Esophagus squamous epithelium (tissue), 4 donors: ENCODE data around the gene EMC8.

Source experiments
- POLR2A ChIP-seq, 4 donors: fragments of 450-650 bp; IDR thresholded peaks; one replicate each; pipeline ENCODE4 v1.6.1; 2017; ENCODE audit warnings: antibody characterized with exemption in 4 of 4, mild to moderate bottlenecking in 4 of 4, moderate library complexity in 3 of 4
- TF ChIP-seq, protein P1 (sequence below), 6 experiments: fragments of 450-650 bp in 4 of 6; fragments of 200-600 bp in 2 of 6; sonication (generic) in 2 of 6; IDR thresholded peaks; one replicate each; pipeline ENCODE4 v1.5.1; 2016 to 2019; ENCODE audit warnings: antibody characterized with exemption in 6 of 6, mild to moderate bottlenecking in 4 of 6, moderate library complexity in 4 of 6

DNA sequence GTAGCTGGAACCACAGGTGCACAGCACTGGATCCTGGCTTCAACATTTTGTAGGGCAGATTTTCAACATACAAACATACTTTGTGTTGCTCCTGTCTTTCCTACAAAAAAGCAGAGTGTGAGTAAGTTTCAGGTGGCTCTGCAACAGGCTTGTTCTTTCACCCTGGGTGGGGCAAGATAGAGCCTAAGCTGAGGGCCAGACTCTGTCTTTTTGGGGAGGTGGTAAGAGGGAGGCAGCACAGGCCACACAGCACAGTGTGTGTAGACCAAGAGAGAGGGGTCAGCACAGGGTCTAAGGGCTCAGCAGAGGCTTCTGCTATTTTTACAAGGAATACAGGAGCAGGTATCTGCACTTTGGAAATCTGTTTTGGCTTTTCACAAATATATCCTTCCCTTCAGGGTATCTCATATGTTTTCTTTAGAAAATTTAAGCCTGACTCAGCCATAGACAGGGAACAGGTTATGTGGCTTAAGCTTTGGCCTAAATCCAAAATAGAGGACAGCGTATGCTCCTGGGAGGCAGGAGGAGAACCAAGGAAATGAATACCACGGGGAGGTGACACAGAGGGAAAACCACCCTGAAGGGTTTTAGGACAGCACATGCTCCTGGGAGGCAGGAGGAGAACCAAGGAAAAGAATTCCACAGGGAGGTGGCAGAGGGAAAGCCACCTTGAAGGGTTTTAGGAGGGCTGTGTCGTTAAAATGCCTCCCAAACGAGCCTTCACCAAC lies 21.6 kb downstream of the EMC8 start:
- TF ChIP-seq, protein P1, sequence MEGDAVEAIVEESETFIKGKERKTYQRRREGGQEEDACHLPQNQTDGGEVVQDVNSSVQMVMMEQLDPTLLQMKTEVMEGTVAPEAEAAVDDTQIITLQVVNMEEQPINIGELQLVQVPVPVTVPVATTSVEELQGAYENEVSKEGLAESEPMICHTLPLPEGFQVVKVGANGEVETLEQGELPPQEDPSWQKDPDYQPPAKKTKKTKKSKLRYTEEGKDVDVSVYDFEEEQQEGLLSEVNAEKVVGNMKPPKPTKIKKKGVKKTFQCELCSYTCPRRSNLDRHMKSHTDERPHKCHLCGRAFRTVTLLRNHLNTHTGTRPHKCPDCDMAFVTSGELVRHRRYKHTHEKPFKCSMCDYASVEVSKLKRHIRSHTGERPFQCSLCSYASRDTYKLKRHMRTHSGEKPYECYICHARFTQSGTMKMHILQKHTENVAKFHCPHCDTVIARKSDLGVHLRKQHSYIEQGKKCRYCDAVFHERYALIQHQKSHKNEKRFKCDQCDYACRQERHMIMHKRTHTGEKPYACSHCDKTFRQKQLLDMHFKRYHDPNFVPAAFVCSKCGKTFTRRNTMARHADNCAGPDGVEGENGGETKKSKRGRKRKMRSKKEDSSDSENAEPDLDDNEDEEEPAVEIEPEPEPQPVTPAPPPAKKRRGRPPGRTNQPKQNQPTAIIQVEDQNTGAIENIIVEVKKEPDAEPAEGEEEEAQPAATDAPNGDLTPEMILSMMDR (IDR thresholded peaks at IDR 0.05), result no peak
- no peak for TF ChIP-seq POLR2A (IDR thresholded peaks at IDR 0.05)
